ENCODE results near the gene VMP1. TPM values are rescaled to one million over a fixed set of nuclear protein-coding genes. Genes with fewer than 3 reads are reported as not detected.
A peak's percentile ranks its signal among the peaks of the same experiment; 100 is the strongest.
"Not testable (repeated sequence)": the region's sequence is repeated elsewhere in the genome, so short reads cannot be mapped to it uniquely, and the experiment has no call there.

The VMP1 gene
- total RNA-seq, 2 experiments from 2014 or later, result 517 to 553 TPM

DNA sequence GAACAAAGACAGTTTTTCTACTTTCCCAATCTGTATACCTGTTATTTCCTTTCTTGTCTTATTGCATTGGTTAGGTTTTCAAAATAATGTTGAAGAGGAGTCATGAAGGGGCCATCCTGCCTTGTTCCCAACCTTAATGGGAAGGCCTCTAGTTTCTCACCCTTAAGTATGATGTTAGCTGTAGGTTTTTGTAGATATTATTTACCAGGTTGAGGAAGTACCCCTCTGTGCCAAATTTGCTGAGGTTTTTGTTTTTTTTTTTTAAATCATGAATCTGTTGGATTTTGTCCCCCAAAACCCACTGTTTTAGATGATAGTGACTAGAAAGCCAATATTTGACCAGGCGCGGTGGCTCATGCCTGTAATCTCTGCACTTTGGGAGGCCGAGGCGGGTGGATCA lies 36.4 kb downstream of the VMP1 start:
- POLR2A ChIA-PET, result no interaction called here
- DNase-seq, result no peak
- Mint-ChIP-seq H3K4me3 (no peak overlapping the region), H3K36me3 (peaks cover 23% of the 10 kb centered on the region), H3K27me3 (no peaks in the 10 kb centered on the region), H3K4me1 (ENCODE audit: low read depth) (peaks cover 8% of the 10 kb centered on the region), H3K27ac (no peak overlapping the region), H3K9me3 (peaks cover 7% of the 10 kb centered on the region)
- CTCF ChIA-PET, result no interaction called here
- intact Hi-C loops (cut with micrococcal nuclease), result no loop called here

DNA sequence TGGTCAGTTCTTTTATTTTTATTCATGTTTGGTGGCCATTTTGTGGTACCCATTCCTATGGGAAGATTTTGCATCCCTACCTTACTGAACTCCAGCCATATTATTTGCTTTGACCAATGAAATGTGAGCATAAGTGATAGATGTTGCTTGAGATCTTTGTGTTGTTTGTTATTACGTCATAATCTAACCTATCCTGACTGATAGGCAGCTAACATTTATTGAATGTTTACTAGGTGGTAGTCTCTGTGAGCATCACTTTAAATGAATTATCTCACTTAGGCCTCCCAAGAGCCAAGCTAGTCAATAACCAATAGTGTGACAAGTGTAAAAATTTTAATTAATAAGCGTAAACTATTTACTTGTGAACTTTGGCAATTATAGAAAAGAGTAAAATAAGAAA lies 37.6 kb downstream of the VMP1 start:
- no peaks in the 10 kb centered on the region for H3K27me3 Mint-ChIP-seq
- H3K27ac Mint-ChIP-seq, result no peak overlapping the region
- H3K36me3 Mint-ChIP-seq, result peaks cover 24% of the 10 kb centered on the region
- POLR2A ChIA-PET, result no interaction called here
- peaks cover 7% of the 10 kb centered on the region for H3K9me3 Mint-ChIP-seq
- CTCF ChIA-PET, result interaction anchor here (0.8 to 1.6 kb wide), 6 partner anchors 9 to 434 kb away, joined by 3 to 4 read pairs (median 3); partner anchors contain the start of gene VMP1
- H3K4me3 Mint-ChIP-seq, result no peak overlapping the region
- DNase-seq, result no peak
- peaks cover 12% of the 10 kb centered on the region for H3K4me1 Mint-ChIP-seq (ENCODE audit: low read depth)
- intact Hi-C loops (cut with micrococcal nuclease), result loop anchor here (5.0 kb wide), 1 partner anchor 223 kb away; no protein-coding TSS in a partner anchor

- H3K36me3 Mint-ChIP-seq, result peaks cover 22% of the 10 kb centered on the region
- H3K4me3 Mint-ChIP-seq, result no peak overlapping the region
- H3K27ac Mint-ChIP-seq, result peak overlapping the region; percentile 56
- peaks cover 25% of the 10 kb centered on the region for H3K4me1 Mint-ChIP-seq (ENCODE audit: low read depth)
- DNase-seq, result no peak
- intact Hi-C loops (cut with micrococcal nuclease), result loop anchor here (5.0 kb wide), 1 partner anchor 225 kb away; no protein-coding TSS in a partner anchor
- no peaks in the 10 kb centered on the region for H3K27me3 Mint-ChIP-seq
- H3K9me3 Mint-ChIP-seq, result peaks cover 7% of the 10 kb centered on the region
- ChIA-PET POLR2A (interaction anchor here (1.1 to 9.4 kb wide), 3 partner anchors 40 to 93 kb away, joined by 3 to 359 read pairs (median 3); no protein-coding TSS in a partner anchor), CTCF (interaction anchor here (0.7 to 2.4 kb wide), 17 partner anchors 12 to 290 kb away, joined by 3 to 8 read pairs (median 4); no protein-coding TSS in a partner anchor)
Observed at GRCh38 chr17:59746849-59747445, 39.5 kb downstream of the VMP1 start.

- intact Hi-C loops (cut with micrococcal nuclease), result loop anchor here (5.0 kb wide), 1 partner anchor 226 kb away; no protein-coding TSS in a partner anchor
- H3K27ac Mint-ChIP-seq, result no peak overlapping the region
- POLR2A ChIA-PET, result interaction anchor here (7.7 to 9.4 kb wide), 3 partner anchors 37 to 91 kb away, joined by 254 to 365 read pairs (median 359); no protein-coding TSS in a partner anchor
- no peak overlapping the region for H3K4me3 Mint-ChIP-seq
- peaks cover 2% of the 10 kb centered on the region for H3K9me3 Mint-ChIP-seq
- peaks cover 38% of the 10 kb centered on the region for H3K4me1 Mint-ChIP-seq (ENCODE audit: low read depth)
- no peaks in the 10 kb centered on the region for H3K27me3 Mint-ChIP-seq
- no peak for DNase-seq
- peaks cover 13% of the 10 kb centered on the region for H3K36me3 Mint-ChIP-seq
- CTCF ChIA-PET, result interaction anchor here (0.8 to 2.4 kb wide), 6 partner anchors 84 to 289 kb away, joined by 3 to 8 read pairs (median 6); no protein-coding TSS in a partner anchor
Observed at GRCh38 chr17:59748591-59748990, 41.1 kb downstream of the VMP1 start.

- Mint-ChIP-seq H3K9me3 (no peaks in the 10 kb centered on the region), H3K4me1 (ENCODE audit: low read depth) (peaks cover 64% of the 10 kb centered on the region), H3K27ac (peak overlapping the region; percentile 97), H3K4me3 (peak overlapping the region; percentile 75), H3K27me3 (no peaks in the 10 kb centered on the region), H3K36me3 (peaks cover 22% of the 10 kb centered on the region)
- CTCF ChIA-PET, result interaction anchor here (0.8 to 4.8 kb wide), 12 partner anchors 9 to 107 kb away, joined by 3 to 64 read pairs (median 18); partner anchors contain the start of genes PTRH2 and VMP1
- intact Hi-C loops (cut with micrococcal nuclease), result loop anchor here (1.0 to 5.0 kb wide), 4 partner anchors 27 to 190 kb away; no protein-coding TSS in a partner anchor
- DNase-seq, result peak; percentile 70
- POLR2A ChIA-PET, result interaction anchor here (1.2 to 9.4 kb wide), 12 partner anchors 12 to 141 kb away, joined by 3 to 365 read pairs (median 22); partner anchors contain the start of genes PTRH2, RPS6KB1, TUBD1 and VMP1
Observed at GRCh38 chr17:59751955-59752413, 44.5 kb downstream of the VMP1 start.

- peak overlapping the region; percentile 75 for H3K4me3 Mint-ChIP-seq
- no peaks in the 10 kb centered on the region for H3K27me3 Mint-ChIP-seq
- DNase-seq, result no peak
- no peaks in the 10 kb centered on the region for H3K9me3 Mint-ChIP-seq
- H3K4me1 Mint-ChIP-seq (ENCODE audit: low read depth), result peaks cover 63% of the 10 kb centered on the region
- H3K27ac Mint-ChIP-seq, result peak overlapping the region; percentile 97
- intact Hi-C loops (cut with micrococcal nuclease), result loop anchor here (1.0 to 5.0 kb wide), 4 partner anchors 27 to 190 kb away; no protein-coding TSS in a partner anchor
- CTCF ChIA-PET, result interaction anchor here (0.6 to 4.8 kb wide), 15 partner anchors 9 to 123 kb away, joined by 3 to 64 read pairs (median 9); partner anchors contain the start of genes PTRH2 and VMP1
- peaks cover 20% of the 10 kb centered on the region for H3K36me3 Mint-ChIP-seq
- POLR2A ChIA-PET, result interaction anchor here (1.2 to 9.4 kb wide), 12 partner anchors 11 to 141 kb away, joined by 3 to 365 read pairs (median 22); partner anchors contain the start of genes PTRH2, RPS6KB1, TUBD1 and VMP1
Observed at GRCh38 chr17:59752446-59752845, 45.0 kb downstream of the VMP1 start.

DNA sequence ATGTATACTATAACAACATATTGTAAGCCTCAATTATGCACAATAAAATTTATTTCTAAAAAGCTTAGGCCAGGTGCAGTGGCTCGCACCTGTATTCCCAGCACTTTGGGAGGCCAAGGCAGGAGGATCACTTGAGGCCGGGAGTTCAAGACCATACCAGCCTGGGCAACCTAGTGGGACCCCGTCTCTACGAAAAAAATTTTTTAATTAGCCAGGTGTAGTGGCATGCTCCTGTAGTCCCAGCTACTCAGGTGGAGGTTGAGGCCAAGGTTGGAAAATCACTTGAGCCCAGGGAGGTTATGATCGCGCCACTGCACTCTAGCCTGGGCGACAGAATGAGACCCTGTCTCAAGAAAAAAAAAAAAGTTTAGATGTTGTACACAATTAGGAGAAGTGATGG lies 45.5 kb downstream of the VMP1 start:
- H3K4me3 Mint-ChIP-seq, result peak overlapping the region; percentile 39
- intact Hi-C loops (cut with micrococcal nuclease), result loop anchor here (1.0 to 5.0 kb wide), 8 partner anchors 26 to 189 kb away; no protein-coding TSS in a partner anchor
- peak overlapping the region; percentile 97 for H3K27ac Mint-ChIP-seq
- CTCF ChIA-PET, result interaction anchor here (0.6 to 4.8 kb wide), 22 partner anchors 8 to 442 kb away, joined by 3 to 64 read pairs (median 6); partner anchors contain the start of genes PTRH2 and VMP1
- no peaks in the 10 kb centered on the region for H3K9me3 Mint-ChIP-seq
- no peak for DNase-seq
- H3K36me3 Mint-ChIP-seq, result peaks cover 20% of the 10 kb centered on the region
- POLR2A ChIA-PET, result interaction anchor here (0.7 to 9.4 kb wide), 11 partner anchors 11 to 116 kb away, joined by 3 to 365 read pairs (median 31); partner anchors contain the start of genes PTRH2 and VMP1
- H3K27me3 Mint-ChIP-seq, result no peaks in the 10 kb centered on the region
- peaks cover 67% of the 10 kb centered on the region for H3K4me1 Mint-ChIP-seq (ENCODE audit: low read depth)

GRCh38 chr17:59753522-59754467 lies 46.3 kb downstream of the VMP1 start:
- peaks cover 28% of the 10 kb centered on the region for H3K36me3 Mint-ChIP-seq
- POLR2A ChIA-PET, result interaction anchor here (0.7 to 9.4 kb wide), 13 partner anchors 10 to 1410 kb away, joined by 3 to 365 read pairs (median 13); partner anchors contain the start of genes PTRH2, RPS6KB1, TUBD1 and VMP1
- peaks cover 71% of the 10 kb centered on the region for H3K4me1 Mint-ChIP-seq (ENCODE audit: low read depth)
- intact Hi-C loops (cut with micrococcal nuclease), result loop anchor here (1.0 to 5.0 kb wide), 8 partner anchors 9 to 189 kb away; no protein-coding TSS in a partner anchor
- no peaks in the 10 kb centered on the region for H3K27me3 Mint-ChIP-seq
- CTCF ChIA-PET, result interaction anchor here (0.6 to 4.8 kb wide), 24 partner anchors 8 to 443 kb away, joined by 3 to 64 read pairs (median 4); partner anchors contain the start of genes PTRH2, RPS6KB1, TUBD1 and VMP1
- peak overlapping the region; percentile 62 for H3K4me3 Mint-ChIP-seq
- no peaks in the 10 kb centered on the region for H3K9me3 Mint-ChIP-seq
- peak overlapping the region; percentile 97 for H3K27ac Mint-ChIP-seq
- DNase-seq, result no peak

- CTCF ChIA-PET, result interaction anchor here (0.6 to 4.8 kb wide), 14 partner anchors 9 to 94 kb away, joined by 3 to 64 read pairs (median 10); partner anchors contain the start of genes PTRH2 and VMP1
- intact Hi-C loops (cut with micrococcal nuclease), result loop anchor here (1.0 to 5.0 kb wide), 3 partner anchors 8 to 188 kb away; no protein-coding TSS in a partner anchor
- peak; percentile 30 for DNase-seq
- POLR2A ChIA-PET, result interaction anchor here (1.4 to 9.4 kb wide), 11 partner anchors 9 to 1410 kb away, joined by 4 to 365 read pairs (median 31); partner anchors contain the start of genes RPS6KB1 and TUBD1
- Mint-ChIP-seq H3K36me3 (peaks cover 33% of the 10 kb centered on the region), H3K27ac (peak overlapping the region; percentile 97), H3K9me3 (peaks cover 4% of the 10 kb centered on the region), H3K4me1 (ENCODE audit: low read depth) (peaks cover 71% of the 10 kb centered on the region), H3K27me3 (no peaks in the 10 kb centered on the region), H3K4me3 (peak overlapping the region; percentile 62)
Observed at GRCh38 chr17:59754552-59754951, 47.1 kb downstream of the VMP1 start.

GRCh38 chr17:59755069-59755468 lies 47.6 kb downstream of the VMP1 start:
- H3K4me1 Mint-ChIP-seq (ENCODE audit: low read depth), result peaks cover 73% of the 10 kb centered on the region

More at GRCh38 chr17:59755069-59755468, 47.6 kb downstream of the VMP1 start:
- H3K27me3 Mint-ChIP-seq; DNase-seq; H3K9me3 Mint-ChIP-seq; intact Hi-C loops (cut with micrococcal nuclease): not testable (repeated sequence)
- CTCF ChIA-PET, result interaction anchor here (0.6 to 4.8 kb wide), 9 partner anchors 22 to 93 kb away, joined by 3 to 64 read pairs (median 11); no protein-coding TSS in a partner anchor
- Mint-ChIP-seq H3K27ac (peak overlapping the region; percentile 97), H3K4me3 (peak overlapping the region; percentile 26), H3K36me3 (peaks cover 37% of the 10 kb centered on the region)
- POLR2A ChIA-PET, result interaction anchor here (1.4 to 9.4 kb wide), 11 partner anchors 8 to 1411 kb away, joined by 4 to 365 read pairs (median 31); partner anchors contain the start of genes RPS6KB1 and TUBD1

Measured in activated CD4-positive, alpha-beta memory T cell treated with anti-CD3 and anti-CD28 coated beads for 36 hours (primary cell).